Measurements from ENCODE around the gene NCOA1. TPM values are rescaled to one million over a fixed set of nuclear protein-coding genes. Genes with fewer than 3 reads are reported as not detected.

The NCOA1 gene
- total RNA-seq, 1 donor from 2014 or later: 31.9 TPM

DNA sequence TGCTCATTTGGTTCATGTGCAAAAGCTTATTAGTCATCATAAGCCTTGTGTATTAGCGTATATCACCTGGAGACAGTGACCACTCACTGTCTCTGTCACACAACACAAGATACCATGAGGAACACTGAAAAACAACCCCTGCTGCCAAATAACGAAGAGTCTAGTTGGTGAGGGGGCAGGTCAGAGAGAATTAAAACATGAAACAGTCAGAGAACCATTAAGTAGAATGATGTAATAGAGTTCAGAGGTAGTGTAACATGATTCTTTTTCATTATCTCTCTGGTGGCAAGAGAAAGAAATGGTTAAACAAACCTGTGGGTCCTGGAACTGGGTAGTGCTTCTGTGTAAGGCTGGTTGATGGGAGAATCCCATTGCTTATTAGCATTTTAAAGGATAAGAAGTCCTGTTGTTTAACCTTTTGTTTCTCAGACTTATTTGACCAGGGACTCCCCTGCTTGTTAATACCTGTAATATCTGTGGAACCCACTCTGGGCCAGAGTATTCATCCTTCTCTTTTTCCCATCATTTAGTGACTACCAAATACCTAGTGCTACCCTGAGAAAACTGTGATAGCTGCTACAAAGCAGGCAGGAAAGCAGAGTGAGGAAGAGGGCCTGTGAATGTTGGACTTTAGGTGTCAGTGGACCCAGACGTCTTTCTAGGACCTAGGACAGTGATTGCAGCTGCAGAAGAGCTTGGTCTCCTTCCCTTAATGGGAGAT lies 264.1 kb downstream of the NCOA1 start:
- DNase-seq (ENCODE audit: low spot score): no peak
- intact Hi-C loops (cut with DNase I): no loop called here

DNA sequence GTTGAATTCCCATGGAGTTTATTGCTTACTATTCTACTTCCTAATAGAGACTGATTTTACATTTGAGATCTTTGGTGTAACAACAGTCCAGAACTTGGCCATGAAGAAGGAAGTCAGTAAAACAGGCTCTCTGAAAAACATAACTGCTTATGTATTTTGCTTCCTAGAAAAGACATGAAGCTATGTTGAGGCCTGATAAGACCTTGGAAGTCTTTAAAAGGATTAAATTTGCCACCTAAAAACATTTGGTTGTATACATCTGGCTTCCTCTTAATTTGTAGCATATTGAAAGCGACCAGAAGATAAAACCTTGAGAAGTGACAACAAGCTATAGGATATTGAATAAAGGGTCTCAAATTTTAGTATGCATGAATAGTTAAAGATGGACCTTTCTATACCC lies 265.7 kb downstream of the NCOA1 start:
- no peak for DNase-seq (ENCODE audit: low spot score)
- intact Hi-C loops (cut with DNase I): no loop called here

DNA sequence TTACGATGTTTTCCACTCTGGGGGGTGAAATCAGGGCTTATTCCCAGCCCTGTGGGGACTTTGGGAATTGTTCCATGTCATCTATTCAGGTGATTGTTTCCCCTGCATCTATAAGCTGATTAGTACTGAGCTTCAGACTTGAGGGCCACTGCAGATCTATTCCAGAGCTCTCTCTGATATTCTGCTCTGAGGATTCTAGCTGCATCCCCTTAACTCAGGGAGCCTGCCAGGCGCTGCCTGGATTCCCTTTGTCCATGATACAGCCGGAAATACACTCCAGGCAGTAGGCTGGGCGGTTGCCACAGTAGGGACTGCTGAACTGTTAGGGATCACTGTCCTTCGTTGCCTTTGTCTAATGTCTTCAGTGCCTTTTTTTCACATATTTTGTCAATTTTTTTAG lies 270.8 kb downstream of the NCOA1 start:
- intact Hi-C loops (cut with DNase I): no loop called here
- DNase-seq (ENCODE audit: low spot score): no peak

DNA sequence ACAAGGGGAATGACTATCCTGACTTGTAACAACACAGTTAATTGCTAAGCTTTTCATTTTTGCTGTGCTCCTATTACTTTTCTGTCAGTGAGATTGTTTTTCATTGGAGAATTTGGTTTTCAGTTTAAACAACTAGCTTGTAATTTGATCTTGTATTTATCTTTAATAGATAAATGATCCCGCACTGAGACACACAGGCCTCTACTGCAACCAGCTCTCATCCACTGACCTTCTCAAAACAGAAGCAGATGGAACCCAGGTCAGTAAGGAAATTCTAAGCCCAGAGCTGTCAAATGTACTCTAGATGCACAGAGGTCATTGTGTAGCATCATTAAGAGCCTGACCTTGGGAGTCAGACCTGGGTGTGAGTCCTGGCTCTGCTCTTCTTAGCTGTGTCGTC lies 271.5 kb downstream of the NCOA1 start:
- no peak for DNase-seq (ENCODE audit: low spot score)
- intact Hi-C loops (cut with DNase I): no loop called here

DNA sequence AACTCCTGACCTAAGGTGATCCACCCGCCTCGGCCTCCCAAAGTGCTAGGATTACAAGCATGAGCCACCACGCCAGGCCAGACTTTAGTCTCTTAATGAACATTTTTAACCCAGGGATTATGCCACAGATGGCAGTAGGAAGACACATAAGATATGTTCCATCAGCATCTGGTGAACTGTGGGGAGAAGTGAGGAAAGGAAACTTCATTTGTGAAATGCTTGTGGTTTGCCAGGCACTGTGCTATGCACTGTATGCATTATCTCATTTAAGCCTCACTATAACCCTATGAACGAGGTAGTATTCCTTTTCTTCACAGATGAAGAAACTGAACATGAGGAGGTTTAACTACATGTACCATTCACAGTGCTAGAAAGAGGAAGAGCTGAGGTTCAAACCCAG lies 272.8 kb downstream of the NCOA1 start:
- intact Hi-C loops (cut with DNase I): no loop called here
- DNase-seq (ENCODE audit: low spot score): no peak

DNA sequence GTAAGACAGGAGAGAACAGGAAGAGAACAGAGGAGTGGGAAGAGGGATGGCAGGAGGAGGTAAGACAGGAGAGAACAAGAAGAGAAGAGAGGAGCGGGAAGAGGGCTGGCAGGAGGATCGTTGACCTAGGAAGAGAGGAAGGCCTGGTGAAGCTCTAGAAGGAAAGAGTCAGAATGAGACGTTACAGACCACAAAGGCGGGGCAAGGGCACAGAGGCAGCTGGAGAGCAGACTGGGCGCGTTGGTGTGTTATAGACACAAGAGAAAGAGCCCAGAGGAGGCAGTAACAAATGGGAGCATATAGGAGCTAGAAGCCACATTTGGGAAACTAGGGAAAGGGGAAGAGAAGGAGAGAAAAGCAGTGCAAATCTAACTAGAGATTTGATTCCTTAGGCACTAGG lies 275.6 kb downstream of the NCOA1 start:
- intact Hi-C loops (cut with DNase I): no loop called here

DNA sequence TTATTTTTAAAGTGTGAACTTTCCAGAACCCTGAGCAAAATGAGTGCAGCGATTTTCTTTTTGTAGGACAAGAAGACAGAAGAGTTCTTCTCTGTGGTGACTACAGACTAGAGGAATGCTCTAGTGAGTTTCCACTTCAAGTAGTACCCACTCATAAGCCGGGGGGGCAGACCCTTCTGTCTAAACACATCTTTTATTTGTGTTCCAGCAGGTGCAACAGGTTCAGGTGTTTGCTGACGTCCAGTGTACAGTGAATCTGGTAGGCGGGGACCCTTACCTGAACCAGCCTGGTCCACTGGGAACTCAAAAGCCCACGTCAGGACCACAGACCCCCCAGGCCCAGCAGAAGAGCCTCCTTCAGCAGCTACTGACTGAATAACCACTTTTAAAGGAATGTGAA lies 277.0 kb downstream of the NCOA1 start:
- no peak for DNase-seq (ENCODE audit: low spot score)
- intact Hi-C loops (cut with DNase I): no loop called here

More for the DNA sequence above, 275.6 kb downstream of the NCOA1 start:
- DNase-seq (ENCODE audit: low spot score): no peak

DNA sequence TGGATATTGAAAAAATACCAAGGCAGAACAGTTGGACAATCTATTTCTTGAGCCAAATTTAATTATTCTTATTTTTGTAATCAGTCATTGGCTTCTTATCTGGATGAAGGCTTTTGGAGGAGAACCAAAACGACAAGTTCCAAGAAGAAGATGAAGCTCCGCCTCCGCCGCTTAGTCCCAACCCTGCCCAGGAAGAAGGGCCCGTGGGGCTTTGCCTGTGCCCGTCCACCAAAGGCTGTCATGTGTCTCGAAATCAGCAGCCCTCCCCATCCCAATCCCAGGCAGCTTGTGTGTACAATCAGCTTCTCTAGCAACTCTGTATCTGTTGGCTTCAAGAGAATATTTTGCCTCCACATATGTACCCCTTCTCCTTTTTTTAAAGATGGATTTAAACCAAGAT lies 277.5 kb downstream of the NCOA1 start:
- intact Hi-C loops (cut with DNase I): no loop called here

DNA sequence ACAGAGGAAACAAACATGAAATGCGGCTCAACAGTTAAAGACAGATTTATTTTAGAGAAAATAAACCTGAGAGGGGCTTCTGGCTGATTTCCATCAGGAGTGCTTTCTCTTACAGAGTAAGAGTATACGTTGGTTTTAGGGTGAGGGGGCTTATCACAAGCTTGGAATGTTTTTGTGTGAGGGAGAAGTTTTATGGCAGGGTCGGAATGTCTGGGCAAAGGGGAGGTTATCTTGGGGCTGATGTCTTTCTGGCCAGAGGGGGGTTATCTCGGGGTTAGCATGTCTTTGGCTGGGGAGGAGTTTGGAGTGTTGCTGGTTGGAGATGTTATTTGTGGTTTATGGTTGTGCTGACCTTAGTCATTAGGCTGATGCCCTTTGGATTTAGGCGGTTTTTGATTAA lies 280.0 kb downstream of the NCOA1 start:
- no peak for DNase-seq (ENCODE audit: low spot score)
- intact Hi-C loops (cut with DNase I): no loop called here

More for the DNA sequence above, 277.5 kb downstream of the NCOA1 start:
- DNase-seq (ENCODE audit: low spot score): no peak

DNA sequence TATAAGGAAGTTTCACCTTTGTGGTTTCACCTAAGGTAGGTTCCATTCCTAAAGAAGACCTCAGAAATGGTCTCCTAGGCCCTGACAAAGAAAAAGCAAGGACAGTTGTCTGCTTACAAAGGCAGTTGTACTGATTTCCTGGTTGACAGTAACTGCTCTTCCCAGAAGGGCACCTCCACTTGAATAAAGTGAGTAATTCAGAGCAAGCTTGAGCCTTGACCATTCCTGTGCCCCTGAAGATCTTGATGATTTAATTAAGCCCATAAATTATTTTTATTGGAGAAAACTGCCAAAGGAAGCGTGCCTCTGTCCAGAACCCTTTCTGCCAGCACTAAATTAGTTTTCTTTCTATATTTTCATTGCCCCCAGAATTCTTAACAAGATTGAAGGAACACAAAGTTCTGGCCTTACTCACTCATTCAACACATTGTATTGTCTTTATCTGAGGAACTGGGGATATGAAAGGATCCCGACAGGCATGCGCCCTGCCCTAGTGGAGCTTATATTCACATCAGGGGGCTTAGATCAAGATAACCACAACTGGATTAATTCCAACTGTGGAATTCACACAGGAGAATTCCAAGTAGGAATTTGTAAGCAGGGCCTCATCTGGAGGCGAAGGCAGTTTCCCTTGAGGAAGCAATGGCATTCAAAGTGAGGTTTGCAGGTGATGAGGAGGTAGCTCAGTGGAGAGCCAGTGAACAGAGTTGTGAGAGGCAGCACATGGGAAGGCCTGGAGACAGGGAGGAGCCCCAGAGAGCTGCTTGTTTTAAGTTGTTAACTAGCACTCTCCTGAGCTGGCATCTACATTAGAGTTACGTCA lies 280.9 kb downstream of the NCOA1 start:
- no peak for DNase-seq (ENCODE audit: low spot score)
- intact Hi-C loops (cut with DNase I): no loop called here

DNA sequence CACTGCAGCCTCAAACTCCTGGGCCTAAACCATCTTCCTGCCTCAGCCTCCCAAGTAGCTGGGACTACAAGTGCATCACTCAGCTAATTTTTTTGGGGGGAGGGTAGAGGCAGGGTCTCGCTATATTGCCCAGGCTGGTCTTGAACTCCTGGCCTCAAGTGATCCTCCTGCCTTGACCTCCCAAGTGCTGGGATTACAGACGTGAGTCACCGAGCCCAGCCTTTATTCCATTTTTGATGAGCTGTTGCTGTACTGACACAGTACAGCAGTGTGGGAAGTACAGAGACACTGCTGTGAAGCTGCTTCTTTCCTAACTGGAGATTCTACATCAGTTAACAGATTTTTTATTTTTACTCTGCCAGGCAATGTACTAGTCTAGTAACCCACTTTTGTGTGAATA lies 283.3 kb downstream of the NCOA1 start:
- DNase-seq (ENCODE audit: low spot score): no peak
- intact Hi-C loops (cut with DNase I): no loop called here

DNA sequence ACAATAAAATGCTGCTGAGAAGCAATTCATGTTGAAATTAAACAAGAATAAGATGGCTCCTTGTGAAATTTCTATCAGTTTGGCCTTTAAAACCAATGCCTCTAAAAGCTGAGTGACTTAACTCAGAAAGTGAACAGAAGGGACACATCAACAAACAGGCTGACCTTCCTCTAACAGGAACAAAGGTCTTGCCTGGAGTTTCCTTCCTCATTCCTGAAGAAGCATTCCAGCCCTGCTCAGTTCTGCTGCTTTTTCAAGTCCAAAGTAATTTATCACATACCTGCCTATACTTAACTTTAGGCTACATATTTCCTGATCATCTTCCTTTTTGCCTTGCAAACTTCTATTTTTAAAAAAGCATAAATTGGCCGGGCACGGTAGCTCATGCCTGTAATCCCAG lies 288.1 kb downstream of the NCOA1 start:
- intact Hi-C loops (cut with DNase I): no loop called here
- DNase-seq (ENCODE audit: low spot score): no peak

DNA sequence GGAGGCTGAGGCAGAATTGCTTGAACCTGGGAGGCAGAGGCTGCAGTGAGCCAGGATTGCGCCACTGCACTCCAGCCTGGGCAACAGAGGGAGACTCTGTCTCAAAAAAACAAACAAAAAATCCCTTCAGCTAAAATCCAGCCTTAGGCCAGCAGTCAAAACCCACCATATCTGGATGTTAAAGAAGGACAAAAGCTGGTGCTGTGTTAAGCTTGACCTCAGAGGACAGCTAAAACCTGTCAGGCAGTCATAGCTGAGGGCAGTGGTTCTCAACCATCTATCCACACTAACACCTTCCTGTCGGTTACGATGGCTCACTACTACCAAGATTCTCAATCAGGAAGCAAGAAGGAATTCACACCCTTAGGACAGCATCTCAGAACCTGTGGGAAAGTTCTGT lies 292.6 kb downstream of the NCOA1 start:
- DNase-seq (ENCODE audit: low spot score): no peak
- intact Hi-C loops (cut with DNase I): no loop called here

DNA sequence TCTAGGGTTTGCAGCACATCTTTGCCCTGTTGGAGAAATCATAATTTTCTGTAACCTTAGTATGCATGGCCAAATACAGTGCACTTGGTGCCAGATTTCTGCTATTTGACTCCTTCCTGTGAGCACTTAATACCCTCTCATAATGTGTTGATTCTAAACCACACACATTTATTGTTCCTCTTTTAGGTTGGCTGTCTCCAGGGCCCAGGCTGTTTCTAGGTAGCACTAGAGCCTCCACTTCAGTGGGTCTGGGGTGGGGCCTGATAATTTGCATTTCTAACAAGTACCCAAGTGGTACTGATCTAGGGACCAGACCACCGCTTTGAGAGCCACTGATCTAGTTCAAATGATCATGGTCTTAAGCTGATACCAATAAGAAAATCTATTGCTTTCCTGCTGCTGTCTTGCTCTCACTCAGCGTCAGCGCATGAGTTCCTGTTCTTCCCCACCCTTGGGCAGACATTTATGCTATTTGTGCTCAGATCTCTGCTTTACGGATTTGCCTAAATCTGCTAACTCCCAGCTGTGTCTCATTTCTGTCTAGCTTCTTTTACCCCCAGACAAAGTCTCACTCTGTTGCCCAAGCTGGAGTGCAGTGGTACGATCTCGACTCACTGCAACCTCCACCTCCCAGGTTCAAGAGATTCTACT lies 294.7 kb downstream of the NCOA1 start:
- DNase-seq (ENCODE audit: low spot score): no peak
- intact Hi-C loops (cut with DNase I): no loop called here

DNA sequence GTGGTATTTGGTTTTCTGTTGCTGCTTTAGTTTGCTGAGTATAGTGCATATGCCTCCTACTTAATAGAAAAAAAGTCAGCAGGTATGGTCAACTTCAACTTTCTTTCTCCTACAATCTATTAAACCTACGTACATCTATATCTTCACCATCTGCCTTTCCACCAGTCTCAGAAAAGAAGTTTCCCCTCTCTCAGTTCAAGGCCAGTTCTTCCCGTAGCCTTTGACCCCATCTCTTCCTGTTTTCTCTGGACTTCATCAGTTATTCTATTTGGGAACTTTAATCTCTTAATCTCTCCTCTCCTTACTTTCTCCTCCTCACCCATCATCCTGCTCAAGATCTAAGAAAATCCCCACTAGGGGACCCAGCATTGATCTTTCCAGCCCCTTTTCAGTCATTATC lies 296.5 kb downstream of the NCOA1 start:
- no peak for DNase-seq (ENCODE audit: low spot score)
- intact Hi-C loops (cut with DNase I): no loop called here

DNA sequence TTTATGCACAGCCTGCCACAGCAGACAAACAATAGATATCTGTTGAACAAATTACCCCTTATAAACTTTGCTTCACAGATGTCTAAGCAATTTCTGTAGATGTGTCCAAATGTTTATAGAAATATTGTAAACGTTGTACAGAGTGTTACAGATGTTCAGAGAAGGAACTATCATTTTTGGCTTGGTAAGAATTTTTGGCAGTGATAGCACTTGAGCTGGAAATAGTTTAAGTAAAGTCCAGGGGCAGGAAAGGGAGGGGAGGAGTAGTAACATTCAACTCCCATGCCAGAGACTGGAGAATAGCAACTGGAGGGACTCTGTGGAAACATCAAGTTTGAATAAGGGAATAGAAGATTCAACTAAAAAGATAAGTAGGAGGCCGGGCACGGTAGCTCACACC lies 297.8 kb downstream of the NCOA1 start:
- intact Hi-C loops (cut with DNase I): no loop called here
- DNase-seq (ENCODE audit: low spot score): no peak

DNA sequence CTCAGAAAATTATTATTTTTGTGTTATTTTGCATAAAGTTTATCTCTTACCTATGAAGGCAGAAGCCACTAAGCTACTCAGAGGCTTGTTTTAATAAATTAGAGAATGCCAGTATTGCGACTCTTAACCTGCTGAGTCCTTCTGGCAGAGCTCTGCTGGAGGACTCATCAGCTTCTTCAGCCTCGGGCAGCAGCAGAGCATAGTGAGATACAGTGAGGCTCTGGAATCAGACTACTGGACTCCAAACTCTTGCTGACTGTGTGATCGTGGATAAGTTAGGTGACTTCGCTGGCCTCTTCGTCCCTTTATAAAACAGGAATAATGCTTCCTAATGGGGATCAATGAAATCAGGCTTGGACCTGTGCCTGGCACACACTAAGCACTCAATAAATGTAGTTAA lies 300.4 kb downstream of the NCOA1 start:
- intact Hi-C loops (cut with DNase I): no loop called here

DNA sequence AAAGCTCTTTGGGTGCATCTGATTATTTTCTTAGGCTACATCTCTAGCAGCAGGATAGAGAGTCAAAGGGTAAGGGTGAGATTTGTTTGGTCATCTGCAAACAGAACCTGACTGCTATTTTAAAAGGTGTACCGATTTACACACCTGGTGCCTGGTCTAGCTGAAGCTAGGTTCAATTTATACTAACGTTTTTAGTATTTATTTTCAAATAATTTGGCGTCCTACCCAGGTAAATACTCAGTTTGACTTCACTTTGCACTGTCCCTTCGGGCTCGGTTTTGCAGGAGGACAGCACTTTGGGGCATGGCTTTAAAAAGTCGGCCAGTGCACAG lies 301.5 kb downstream of the NCOA1 start:
- intact Hi-C loops (cut with DNase I): loop anchor here (2.0 kb wide), 1 partner anchor 302 kb away; the partner anchor contains the start of gene NCOA1
- DNase-seq (ENCODE audit: low spot score): no peak

More for the DNA sequence above, 300.4 kb downstream of the NCOA1 start:
- DNase-seq (ENCODE audit: low spot score): no peak

DNA sequence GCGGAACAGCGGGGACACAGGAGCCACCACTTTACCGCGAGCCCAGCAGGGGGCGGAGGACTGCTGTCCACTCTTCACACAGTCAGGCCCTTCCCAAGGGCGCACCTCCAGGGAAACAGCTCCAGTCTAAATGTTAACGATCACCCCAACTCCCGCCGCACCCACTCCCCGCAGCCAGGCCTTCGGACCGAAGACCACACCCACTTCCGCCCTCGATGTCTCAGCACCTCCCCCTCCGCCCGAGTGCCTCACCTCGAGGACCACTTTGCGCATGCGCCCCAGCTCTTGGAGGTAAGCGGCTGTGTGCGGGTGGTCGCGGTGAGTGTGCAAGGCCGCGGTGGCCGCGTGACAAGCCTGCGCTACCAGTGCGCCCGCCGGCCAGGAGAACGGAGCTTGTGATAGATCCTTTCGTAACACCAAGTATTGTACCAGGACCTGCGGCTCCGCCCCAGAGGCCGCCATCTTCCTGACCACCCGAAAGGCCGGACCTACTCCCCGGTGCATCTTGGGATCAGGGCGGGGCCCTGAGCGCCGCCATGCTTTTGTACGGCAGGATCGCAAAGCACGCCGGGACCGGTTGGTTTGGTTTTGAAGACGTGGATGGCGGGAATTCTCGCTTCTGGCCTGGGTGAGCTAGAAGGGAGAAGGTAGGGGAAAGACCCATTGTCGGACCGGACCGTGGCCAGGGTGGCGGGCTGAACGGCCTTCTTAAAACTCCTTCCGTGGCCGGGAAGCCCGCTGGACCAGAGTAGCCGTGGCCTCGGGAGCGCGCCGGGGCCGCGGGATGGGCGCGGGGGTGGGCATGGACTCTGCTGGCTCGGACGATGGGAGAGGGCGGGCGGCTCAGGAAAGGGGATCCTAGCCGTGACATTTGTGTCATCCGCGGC lies 302.1 kb downstream of the NCOA1 start, which contains the start of the genes CENPO and PTRHD1:
Gene CENPO, plus strand, starts transcription at position 552 of the 887 bp plus-strand sequence. CDS start 495 bp downstream, outside the sequence.
Gene PTRHD1, minus strand, starts transcription at position 518 of the 887 bp plus-strand sequence. Its CDS starts 14 bp downstream, at position 504.
- intact Hi-C loops (cut with DNase I): loop anchor here (2.0 kb wide), 1 partner anchor 302 kb away; the partner anchor contains the start of gene NCOA1
- DNase-seq (ENCODE audit: low spot score): peak; percentile 99

Measured in cardiac septum (tissue), 1 donor.